Peyer's patch (tissue), 4 donors: ENCODE results near the gene MYZAP.

Source experiments
- CTCF ChIP-seq, 6 experiments: fragments of 450-650 bp in 4 of 6; fragments of 200-600 bp in 2 of 6; sonication (generic) in 1 of 6; IDR thresholded peaks; one replicate each; pipeline ENCODE4 v1.5.1; 2017 to 2019; ENCODE audit warnings: antibody characterized with exemption in 6 of 6, mild to moderate bottlenecking in 3 of 6, moderate library complexity in 1 of 6
- POLR2A ChIP-seq, 2 donors: fragments of 450-650 bp; IDR thresholded peaks; one replicate each; pipeline ENCODE4 v1.5.1; 2017; ENCODE audit warnings: antibody characterized with exemption in 2 of 2, mild to moderate bottlenecking in 2 of 2, moderate library complexity in 2 of 2

- TF ChIP-seq CTCF (IDR thresholded peaks at IDR 0.05) (no peak), POLR2A (IDR thresholded peaks at IDR 0.05) (no peak)
Observed at GRCh38 chr15:57553526-57553925, 38.2 kb upstream of the MYZAP start.
